LoVo (cell line): ENCODE results near the gene SAMD8.
"Not testable (repeated sequence)": the region's sequence is repeated elsewhere in the genome, so short reads cannot be mapped to it uniquely, and the experiment has no call there.

ENCODE experiments used
- DNase-seq: peaks from one replicate; pipeline ENCODE4 v3.0.0-alpha.2; 2016; ENCODE audit warnings: low spot score

The SAMD8 gene

GRCh38 chr10:75086278-75086934, 25.1 kb upstream of the SAMD8 start:
- no peak for DNase-seq

- no peak for DNase-seq
Observed at GRCh38 chr10:75088640-75089039, 22.8 kb upstream of the SAMD8 start.

- no peak for DNase-seq
Observed at GRCh38 chr10:75089634-75090033, 21.8 kb upstream of the SAMD8 start.

GRCh38 chr10:75091146-75091545, 20.3 kb upstream of the SAMD8 start:
- no peak for DNase-seq

- DNase-seq, result no peak
Observed at GRCh38 chr10:75094465-75094864, 17.0 kb upstream of the SAMD8 start.

- DNase-seq, result no peak
Observed at GRCh38 chr10:75095631-75096030, 15.8 kb upstream of the SAMD8 start.

GRCh38 chr10:75096749-75097148, 14.7 kb upstream of the SAMD8 start:
- DNase-seq, result no peak

GRCh38 chr10:75097666-75098285, 13.7 kb upstream of the SAMD8 start:
- DNase-seq, result no peak

GRCh38 chr10:75098902-75099673, 12.4 kb upstream of the SAMD8 start:
- DNase-seq, result no peak

- DNase-seq, result peak; percentile 59
Observed at GRCh38 chr10:75099952-75100763, 11.3 kb upstream of the SAMD8 start.

GRCh38 chr10:75100764-75101291, 10.6 kb upstream of the SAMD8 start:
- DNase-seq, result no peak

GRCh38 chr10:75101416-75102251, 9.8 kb upstream of the SAMD8 start:
- DNase-seq, result no peak

- DNase-seq, result no peak
Observed at GRCh38 chr10:75102830-75103673, 8.4 kb upstream of the SAMD8 start.

- DNase-seq, result no peak
Observed at GRCh38 chr10:75103881-75104686, 7.4 kb upstream of the SAMD8 start.

GRCh38 chr10:75104842-75105241, 6.6 kb upstream of the SAMD8 start:
- no peak for DNase-seq

GRCh38 chr10:75105576-75106197, 5.8 kb upstream of the SAMD8 start:
- no peak for DNase-seq

- DNase-seq, result no peak
Observed at GRCh38 chr10:75106242-75106641, 5.2 kb upstream of the SAMD8 start.

GRCh38 chr10:75106891-75107290, 4.6 kb upstream of the SAMD8 start:
- DNase-seq, result not testable (repeated sequence)
